Lower leg skin (tissue), 3 donors: ENCODE measurements around the gene PCDHGC4.

Source experiments
- POLR2A ChIP-seq, 2 donors: fragments of 450-650 bp; IDR thresholded peaks; one replicate each; pipeline ENCODE4 v1.6.1; 2016 to 2017; ENCODE audit warnings: antibody characterized with exemption in 2 of 2, mild to moderate bottlenecking in 1 of 2, moderate library complexity in 1 of 2
- TF ChIP-seq, protein P1 (sequence below), 3 donors: fragments of 450-650 bp; IDR thresholded peaks; one replicate each; pipeline ENCODE4 v1.5.1; 2016; ENCODE audit warnings: antibody characterized with exemption in 3 of 3, mild to moderate bottlenecking in 3 of 3, moderate library complexity in 2 of 3

- no peak for TF ChIP-seq POLR2A (IDR thresholded peaks at IDR 0.05)
- TF ChIP-seq, protein P1, sequence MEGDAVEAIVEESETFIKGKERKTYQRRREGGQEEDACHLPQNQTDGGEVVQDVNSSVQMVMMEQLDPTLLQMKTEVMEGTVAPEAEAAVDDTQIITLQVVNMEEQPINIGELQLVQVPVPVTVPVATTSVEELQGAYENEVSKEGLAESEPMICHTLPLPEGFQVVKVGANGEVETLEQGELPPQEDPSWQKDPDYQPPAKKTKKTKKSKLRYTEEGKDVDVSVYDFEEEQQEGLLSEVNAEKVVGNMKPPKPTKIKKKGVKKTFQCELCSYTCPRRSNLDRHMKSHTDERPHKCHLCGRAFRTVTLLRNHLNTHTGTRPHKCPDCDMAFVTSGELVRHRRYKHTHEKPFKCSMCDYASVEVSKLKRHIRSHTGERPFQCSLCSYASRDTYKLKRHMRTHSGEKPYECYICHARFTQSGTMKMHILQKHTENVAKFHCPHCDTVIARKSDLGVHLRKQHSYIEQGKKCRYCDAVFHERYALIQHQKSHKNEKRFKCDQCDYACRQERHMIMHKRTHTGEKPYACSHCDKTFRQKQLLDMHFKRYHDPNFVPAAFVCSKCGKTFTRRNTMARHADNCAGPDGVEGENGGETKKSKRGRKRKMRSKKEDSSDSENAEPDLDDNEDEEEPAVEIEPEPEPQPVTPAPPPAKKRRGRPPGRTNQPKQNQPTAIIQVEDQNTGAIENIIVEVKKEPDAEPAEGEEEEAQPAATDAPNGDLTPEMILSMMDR (IDR thresholded peaks at IDR 0.05): no peak
These were observed 10.6 kb downstream of the PCDHGC4 start for GRCh38 chr5:141495453-141495811.
